ENCODE data around the gene FKBP3. TPM values are rescaled to one million over a fixed set of nuclear protein-coding genes. Genes with fewer than 3 reads are reported as not detected.

The FKBP3 gene
- total and polyA plus RNA-seq, 11 donors: 66.8 to 226 (median 99.1) TPM

- WGBS, 4 donors: 77 to 84% (median 80%) methylated on average over 3 of the region's 3 CpGs
- Histone ChIP-seq H3K4me3 (no peak overlapping the region), H3K9me3 (no peaks in the 10 kb centered on the region), H3K27me3 (no peaks in the 10 kb centered on the region), H3K4me1 (peaks cover 0 to 24% (median 4%) of the 10 kb centered on the region in 12 donors), H3K36me3 (peaks cover 0 to 40% (median 13%) of the 10 kb centered on the region in 9 donors), H3K27ac (no peak overlapping the region)
- intact Hi-C loops (cut with DNase I): loop anchor here in 1 of 10 donors (10.0 kb wide), 1 partner anchor 104 kb away; the partner anchor contains the start of genes KLHL28 and TOGARAM1
- no peak for TF ChIP-seq POLR2A (IDR thresholded peaks at IDR 0.05)
- TF ChIP-seq CTCF (IDR thresholded peaks at IDR 0.05): no peak
- DNase-seq (no peak), ATAC-seq (no peak)
Measured at GRCh38 chr14:45068396-45068795, 65.9 kb downstream of the FKBP3 start.

DNA sequence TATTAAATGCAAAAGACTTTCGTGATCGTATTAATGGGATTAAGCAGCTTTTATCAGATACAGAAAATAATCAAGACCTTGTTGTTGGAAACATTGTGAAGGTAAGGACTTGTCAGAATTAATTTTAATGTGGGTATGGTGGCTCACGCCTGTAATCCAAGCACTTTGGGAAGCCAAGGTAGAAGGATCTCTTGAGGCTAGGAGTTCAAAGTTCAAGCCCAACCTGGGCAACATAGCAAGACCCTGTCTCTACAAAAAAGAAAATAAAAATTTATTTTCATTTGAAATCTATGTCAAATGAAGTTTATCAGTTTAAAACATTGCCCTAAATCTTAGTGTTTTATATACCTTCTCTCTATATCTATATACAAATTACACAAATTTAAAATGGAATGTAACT lies 67.6 kb downstream of the FKBP3 start:
- no peak for DNase-seq
- no peak for ATAC-seq
- Histone ChIP-seq H3K27me3 (no peaks in the 10 kb centered on the region), H3K4me1 (peaks cover 0 to 24% (median 4%) of the 10 kb centered on the region in 12 donors), H3K27ac (peak overlapping the region in 6 of 12 donors; percentile 56 to 76 (median 68)), H3K9me3 (no peaks in the 10 kb centered on the region), H3K36me3 (peaks cover 0 to 33% (median 7%) of the 10 kb centered on the region in 9 donors), H3K4me3 (no peak overlapping the region)
- intact Hi-C loops (cut with DNase I): loop anchor here in 1 of 10 donors (10.0 kb wide), 1 partner anchor 102 kb away; the partner anchor contains the start of genes KLHL28 and TOGARAM1
- no peak for TF ChIP-seq POLR2A (IDR thresholded peaks at IDR 0.05)
- WGBS, 4 donors: 78 to 93% (median 88%) methylated on average over 3 of the region's 3 CpGs

DNA sequence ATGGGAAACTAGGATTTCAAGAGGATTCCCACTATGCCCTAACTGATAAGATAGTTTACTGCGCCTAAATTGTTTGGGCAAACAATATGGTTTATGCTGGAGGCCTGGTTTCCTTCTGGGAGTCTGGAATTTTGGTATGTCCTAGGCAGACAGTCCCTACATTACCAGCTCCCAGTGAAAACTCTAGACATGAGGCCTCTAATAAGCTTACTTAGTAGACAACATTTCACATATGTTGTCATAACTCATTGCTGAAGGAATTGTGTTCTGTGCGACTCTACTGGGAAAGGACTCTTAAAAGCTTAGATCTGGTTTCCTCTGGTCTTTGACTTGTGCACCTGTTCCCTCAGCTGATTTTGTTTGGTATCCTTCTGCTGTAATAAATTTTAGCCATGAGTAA lies 68.3 kb downstream of the FKBP3 start:
- TF ChIP-seq POLR2A (IDR thresholded peaks at IDR 0.05): no peak
- TF ChIP-seq CTCF (IDR thresholded peaks at IDR 0.05): no peak
- DNase-seq: no peak
- peak; percentile 38 to 60 (median 54) for ATAC-seq
- no peaks in the 10 kb centered on the region for H3K9me3 ChIP-seq
- H3K4me3 ChIP-seq: peak overlapping the region in 3 of 12 donors; percentile 5 to 10 (median 10)
- WGBS, 4 donors: 46 to 62% (median 56%) methylated on average over 2 of the region's 2 CpGs
- peaks cover 0 to 24% (median 4%) of the 10 kb centered on the region in 12 donors for H3K4me1 ChIP-seq
- peak overlapping the region in 10 of 12 donors; percentile 37 to 76 (median 65) for H3K27ac ChIP-seq
- H3K27me3 ChIP-seq: no peaks in the 10 kb centered on the region
- peaks cover 0 to 33% (median 7%) of the 10 kb centered on the region in 9 donors for H3K36me3 ChIP-seq
- intact Hi-C loops (cut with DNase I): loop anchor here in 2 of 10 donors (1.0 to 10.0 kb wide), 2 partner anchors 18 to 101 kb away; partner anchors contain the start of genes KLHL28 (in 1 of the 2), PRPF39 (in 1 of the 2) and TOGARAM1 (in 1 of the 2)

Other genes starting within 250 kb of the FKBP3 start
- gene KLHL28, start 172.5 kb downstream of the FKBP3 start, total RNA-seq: 10 to 100 TPM in 6 of 9 donors, 1 to 10 TPM in 3; 6.2 to 13.5 (median 10.5) TPM
- gene KLHL28, start 172.5 kb downstream of the FKBP3 start, polyA plus RNA-seq: 1 to 10 TPM; 2.1 to 3.3 TPM
- gene TOGARAM1, start 172.3 kb downstream of the FKBP3 start, total RNA-seq: 10 to 100 TPM; 15.2 to 24.0 (median 19.4) TPM
- 1 to 10 TPM; 2.7 to 7.0 TPM for gene TOGARAM1, start 172.3 kb downstream of the FKBP3 start, polyA plus RNA-seq
- gene PRPF39, start 50.4 kb downstream of the FKBP3 start, total RNA-seq: 10 to 100 TPM in 7 of 9 donors, 1 to 10 TPM in 2; 5.9 to 17.0 (median 13.3) TPM
- gene PRPF39, start 50.4 kb downstream of the FKBP3 start, polyA plus RNA-seq: 10 to 100 TPM in 1 of 2 donors, 1 to 10 TPM in 1; 9.3 to 13.1 TPM
- 1 to 10 TPM; 1.8 to 4.5 (median 3.2) TPM for gene FANCM, start 1.4 kb upstream of the FKBP3 start, total RNA-seq
- gene FANCM, start 1.4 kb upstream of the FKBP3 start, polyA plus RNA-seq: 1 to 10 TPM; 1.4 to 2.9 TPM
- gene MIS18BP1, start 118.7 kb upstream of the FKBP3 start, total RNA-seq: 10 to 100 TPM in 2 of 9 donors, 1 to 10 TPM in 7; 4.1 to 22.0 (median 7.1) TPM
- gene MIS18BP1, start 118.7 kb upstream of the FKBP3 start, polyA plus RNA-seq: 1 to 10 TPM; 3.4 to 3.7 TPM